Nephron progenitor cell (in vitro differentiated cells): ENCODE data around the gene CDKAL1.

Source experiments
- DNase-seq: peaks from one replicate; pipeline ENCODE4 v3.0.0; 2021
- H3K27ac Mint-ChIP-seq: 2 replicates; pipeline ENCODE4 v1.8.0; 2021; ENCODE audit warnings: mild to moderate bottlenecking, moderate library complexity, mixed read lengths
- H3K27me3 Mint-ChIP-seq: 2 replicates; pipeline ENCODE4 v1.8.0; 2021; ENCODE audit warnings: mild to moderate bottlenecking, low read depth, mixed read lengths; ENCODE audit not compliant: poor library complexity
- H3K36me3 Mint-ChIP-seq: 2 replicates; pipeline ENCODE4 v1.8.0; 2021; ENCODE audit warnings: low read depth, mixed read lengths
- H3K4me1 Mint-ChIP-seq: 2 replicates; pipeline ENCODE4 v1.8.0; 2021; ENCODE audit warnings: mixed read lengths
- H3K4me3 Mint-ChIP-seq: 2 replicates; pipeline ENCODE4 v1.8.0; 2021; ENCODE audit warnings: mild to moderate bottlenecking, moderate library complexity, mixed read lengths
- H3K9me3 Mint-ChIP-seq: 2 replicates; pipeline ENCODE4 v1.8.0; 2021; ENCODE audit warnings: mild to moderate bottlenecking, moderate library complexity, mixed read lengths
- CTCF ChIP-seq: fragments of 200-600 bp; sonication (generic); IDR thresholded peaks from 2 replicates; pipeline ENCODE4 v1.5.0; 2021; ENCODE audit warnings: antibody characterized with exemption

The CDKAL1 gene

GRCh38 chr6:21149470-21149869 lies 615.2 kb downstream of the CDKAL1 start:
- H3K9me3 Mint-ChIP-seq = no peaks in the 10 kb centered on the region
- peaks cover 31% of the 10 kb centered on the region for H3K4me1 Mint-ChIP-seq
- no peak overlapping the region for H3K4me3 Mint-ChIP-seq
- H3K27me3 Mint-ChIP-seq = no peaks in the 10 kb centered on the region
- no peaks in the 10 kb centered on the region for H3K36me3 Mint-ChIP-seq
- H3K27ac Mint-ChIP-seq = no peak overlapping the region
- no peak for DNase-seq
- TF ChIP-seq CTCF = no peak

- Mint-ChIP-seq H3K4me3 (no peak overlapping the region), H3K4me1 (peaks cover 20% of the 10 kb centered on the region), H3K9me3 (no peaks in the 10 kb centered on the region), H3K27ac (no peak overlapping the region), H3K36me3 (no peaks in the 10 kb centered on the region), H3K27me3 (no peaks in the 10 kb centered on the region)
- no peak for TF ChIP-seq CTCF
- no peak for DNase-seq
These were observed 616.4 kb downstream of the CDKAL1 start for GRCh38 chr6:21150667-21151066.

GRCh38 chr6:21151119-21151518 lies 616.9 kb downstream of the CDKAL1 start:
- H3K27me3 Mint-ChIP-seq = no peaks in the 10 kb centered on the region
- peaks cover 20% of the 10 kb centered on the region for H3K4me1 Mint-ChIP-seq
- H3K4me3 Mint-ChIP-seq = no peak overlapping the region

GRCh38 chr6:21151530-21151929 lies 617.3 kb downstream of the CDKAL1 start:
- no peak for TF ChIP-seq CTCF
- Mint-ChIP-seq H3K36me3 (no peaks in the 10 kb centered on the region), H3K27ac (peak overlapping the region; percentile 66), H3K27me3 (no peaks in the 10 kb centered on the region), H3K4me3 (no peak overlapping the region), H3K9me3 (no peaks in the 10 kb centered on the region), H3K4me1 (peaks cover 20% of the 10 kb centered on the region)
- DNase-seq = no peak

More at GRCh38 chr6:21151119-21151518, 616.9 kb downstream of the CDKAL1 start:
- H3K9me3 Mint-ChIP-seq = no peaks in the 10 kb centered on the region
- no peak overlapping the region for H3K27ac Mint-ChIP-seq
- no peak for DNase-seq
- TF ChIP-seq CTCF = no peak
- H3K36me3 Mint-ChIP-seq = no peaks in the 10 kb centered on the region

- H3K9me3 Mint-ChIP-seq = no peaks in the 10 kb centered on the region
- H3K4me3 Mint-ChIP-seq = no peak overlapping the region
- peak overlapping the region; percentile 19 for H3K27ac Mint-ChIP-seq
- H3K4me1 Mint-ChIP-seq = peaks cover 7% of the 10 kb centered on the region
- no peak for DNase-seq
- H3K27me3 Mint-ChIP-seq = no peaks in the 10 kb centered on the region
- no peak for TF ChIP-seq CTCF
- no peaks in the 10 kb centered on the region for H3K36me3 Mint-ChIP-seq
These were observed 623.1 kb downstream of the CDKAL1 start for GRCh38 chr6:21157186-21157929.

- H3K36me3 Mint-ChIP-seq = no peaks in the 10 kb centered on the region
- TF ChIP-seq CTCF = no peak
- H3K4me3 Mint-ChIP-seq = no peak overlapping the region
- no peak overlapping the region for H3K27ac Mint-ChIP-seq
- no peaks in the 10 kb centered on the region for H3K27me3 Mint-ChIP-seq
- DNase-seq = no peak
- no peaks in the 10 kb centered on the region for H3K9me3 Mint-ChIP-seq
- H3K4me1 Mint-ChIP-seq = peaks cover 8% of the 10 kb centered on the region
These were observed 623.9 kb downstream of the CDKAL1 start for GRCh38 chr6:21158149-21158548.
